Stimulated activated CD8-positive, alpha-beta memory T cell treated with anti-CD3 and anti-CD28 coated beads, Interleukin-15, amount 100 ng/mL, for 1 hour (primary cell): ENCODE measurements around the gene ENTPD8.

Experiments
- DNase-seq: peaks from one replicate; pipeline ENCODE4 v3.0.0-alpha.2; 2020; ENCODE audit warnings: low read depth

Gene ENTPD8

GRCh38 chr9:137447722-137448601 lies 6.8 kb upstream of the ENTPD8 start:
- no peak for DNase-seq

DNA sequence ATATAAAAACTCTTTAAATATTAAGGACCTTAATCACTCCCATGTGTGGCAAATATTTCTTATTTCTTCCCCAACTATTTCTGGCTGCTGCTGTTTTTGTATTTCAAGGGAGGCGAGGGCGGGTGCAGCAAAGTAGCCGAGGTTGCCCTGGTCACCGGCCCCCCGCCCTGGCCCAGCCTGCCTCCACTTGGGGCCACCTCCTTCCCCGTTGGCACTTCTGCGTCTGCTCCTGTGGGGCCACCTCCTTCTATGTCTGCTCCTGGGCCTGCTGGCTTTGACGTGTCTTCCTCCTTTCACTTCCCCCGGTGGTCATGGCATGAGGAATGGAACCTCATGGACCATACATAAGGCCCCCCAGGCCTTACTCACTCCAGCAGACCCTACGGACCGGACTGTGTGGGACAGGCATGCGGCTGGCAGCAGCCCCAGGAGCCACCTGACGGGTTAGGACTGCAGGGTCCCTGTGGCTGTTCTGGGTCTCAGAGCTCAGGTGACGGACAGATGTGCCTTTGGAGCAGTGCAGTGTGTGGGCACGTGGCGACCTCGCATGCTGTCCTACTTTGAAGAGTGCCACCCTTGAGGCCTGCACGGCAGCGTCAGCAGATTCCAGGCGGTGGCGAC lies 5.8 kb upstream of the ENTPD8 start:
- no peak for DNase-seq

GRCh38 chr9:137445930-137446431 lies 4.8 kb upstream of the ENTPD8 start:
- no peak for DNase-seq

DNA sequence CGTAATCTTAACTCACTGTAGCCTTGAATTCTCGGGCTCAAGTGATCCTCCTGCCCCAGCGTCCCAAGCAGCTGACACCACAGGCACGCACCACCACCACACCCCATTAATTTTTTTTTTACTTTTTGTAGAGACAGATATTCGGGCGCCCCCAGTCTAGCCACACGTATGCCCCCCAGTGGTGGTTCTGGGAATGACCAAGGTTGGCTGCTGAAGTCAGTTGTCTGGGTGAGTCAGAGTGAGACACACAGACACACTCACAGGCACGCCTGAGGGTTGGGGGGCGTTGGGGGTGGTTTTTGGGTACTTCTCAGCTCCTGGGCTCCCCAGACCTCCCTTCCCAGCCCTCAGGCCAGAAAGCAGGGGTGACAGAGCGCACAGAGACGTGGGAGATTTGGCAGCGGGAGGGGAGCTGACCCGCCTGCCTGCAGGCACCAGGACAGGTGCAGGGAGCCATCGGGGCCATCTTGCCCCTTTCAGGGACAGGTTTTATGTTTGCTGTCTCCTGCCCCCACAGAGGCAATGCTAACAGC lies 4.2 kb upstream of the ENTPD8 start:
- DNase-seq = peak; percentile 75

DNA sequence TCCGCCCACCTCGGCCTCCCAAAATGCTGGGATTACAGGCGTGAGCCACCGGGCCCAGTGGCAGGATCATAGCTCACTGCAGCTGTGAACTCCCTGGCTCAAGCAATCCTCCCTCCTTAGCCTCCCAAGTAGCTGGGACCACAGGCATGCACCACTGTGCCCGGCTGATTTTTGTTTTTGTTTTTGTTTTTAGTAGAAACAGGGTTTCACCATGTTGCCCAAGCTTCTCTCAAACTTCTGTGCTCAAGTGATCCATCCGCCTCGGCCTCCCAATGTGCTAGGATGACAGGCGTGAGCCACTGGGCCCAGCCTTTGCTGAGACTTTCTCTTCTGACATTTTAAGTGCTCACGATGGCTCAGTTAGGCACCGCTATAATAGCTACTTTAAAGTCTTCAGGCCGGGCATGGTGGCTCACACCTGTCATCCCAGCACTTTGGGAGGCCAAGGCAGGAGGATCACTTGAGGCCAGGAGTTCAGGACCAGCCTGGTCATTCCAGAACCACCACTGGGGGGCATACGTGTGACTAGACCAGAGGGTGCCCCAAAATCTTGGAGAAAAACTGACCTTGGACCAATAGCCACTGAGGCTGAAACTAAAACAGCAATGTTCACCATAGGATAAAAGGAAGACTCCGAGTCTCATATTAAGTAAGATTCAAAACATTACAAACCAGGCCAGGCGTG lies 3.1 kb upstream of the ENTPD8 start:
- no peak for DNase-seq

- no peak for DNase-seq
Measured at GRCh38 chr9:137441935-137442321, 771 bp upstream of the ENTPD8 start.

DNA sequence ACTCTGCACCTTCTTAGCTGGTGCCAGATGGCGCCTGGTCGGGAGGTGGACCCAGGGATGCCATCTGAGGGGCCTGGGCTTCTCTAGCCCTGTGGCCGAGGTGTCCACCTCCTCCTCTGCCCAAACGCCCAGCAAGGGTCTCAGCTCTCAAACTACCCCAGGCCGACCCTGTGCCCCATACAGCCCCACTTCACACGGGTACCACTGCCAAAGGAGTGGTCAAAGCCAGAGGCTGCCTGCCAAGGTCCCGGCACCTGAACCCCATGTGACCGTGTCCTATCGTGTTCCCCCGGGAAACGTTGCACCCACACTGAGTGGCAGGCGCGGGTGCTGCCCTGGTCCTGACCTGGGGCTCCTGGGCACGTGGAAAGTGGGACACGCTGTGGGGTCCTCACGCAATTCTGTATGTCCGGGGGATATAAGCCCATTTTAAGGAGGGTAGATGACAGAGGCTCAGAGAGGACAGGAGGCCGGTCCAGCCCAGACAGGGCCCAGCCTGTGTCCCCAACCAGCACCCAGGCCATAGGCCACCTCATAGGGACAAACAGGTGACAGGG lies 1.9 kb downstream of the ENTPD8 start:
- DNase-seq = no peak

GRCh38 chr9:137438591-137439157 lies 2.5 kb downstream of the ENTPD8 start:
- no peak for DNase-seq

GRCh38 chr9:137437691-137438590 lies 3.2 kb downstream of the ENTPD8 start:
- DNase-seq = no peak

DNA sequence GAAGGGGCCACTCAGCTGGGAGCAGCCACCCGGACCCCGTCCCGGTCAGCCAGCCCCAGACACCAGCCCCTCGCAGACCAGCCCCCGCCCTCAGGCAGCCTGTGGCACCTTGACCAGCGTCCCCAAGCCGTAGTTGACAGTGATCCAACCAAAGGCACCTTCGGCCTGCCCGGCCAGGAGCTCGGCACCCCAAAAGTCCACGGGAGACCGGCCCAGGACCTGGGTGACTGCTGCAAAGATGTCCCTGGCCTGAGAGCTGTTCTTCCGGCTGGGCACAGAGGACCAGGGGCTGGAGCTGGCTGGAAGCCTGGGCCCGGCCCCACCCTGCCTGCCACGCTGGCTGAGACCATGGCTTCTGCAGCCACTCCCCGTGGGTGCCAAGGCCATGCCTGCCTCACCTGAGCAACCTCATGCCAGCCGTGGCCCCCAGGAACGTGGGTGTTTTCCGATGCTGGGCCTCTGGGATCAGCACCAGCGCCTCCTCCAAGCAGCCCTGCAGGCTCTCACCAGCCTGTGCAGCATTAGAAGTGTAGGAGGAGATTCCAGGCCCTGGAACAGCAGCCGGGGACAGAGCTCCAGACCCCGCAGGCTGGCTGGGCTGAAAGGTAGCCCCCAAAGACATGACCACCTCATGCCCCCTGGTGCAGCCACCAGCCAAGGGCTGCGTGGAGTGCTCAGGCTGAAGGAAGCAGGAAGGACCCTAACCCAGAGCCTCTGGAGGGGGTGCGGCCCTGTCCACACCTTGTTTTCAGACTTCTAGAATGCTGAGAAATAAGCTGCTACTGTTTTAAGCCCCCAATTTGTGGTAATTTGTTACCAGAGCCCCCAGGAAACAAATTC lies 4.2 kb downstream of the ENTPD8 start:
- DNase-seq = no peak

DNA sequence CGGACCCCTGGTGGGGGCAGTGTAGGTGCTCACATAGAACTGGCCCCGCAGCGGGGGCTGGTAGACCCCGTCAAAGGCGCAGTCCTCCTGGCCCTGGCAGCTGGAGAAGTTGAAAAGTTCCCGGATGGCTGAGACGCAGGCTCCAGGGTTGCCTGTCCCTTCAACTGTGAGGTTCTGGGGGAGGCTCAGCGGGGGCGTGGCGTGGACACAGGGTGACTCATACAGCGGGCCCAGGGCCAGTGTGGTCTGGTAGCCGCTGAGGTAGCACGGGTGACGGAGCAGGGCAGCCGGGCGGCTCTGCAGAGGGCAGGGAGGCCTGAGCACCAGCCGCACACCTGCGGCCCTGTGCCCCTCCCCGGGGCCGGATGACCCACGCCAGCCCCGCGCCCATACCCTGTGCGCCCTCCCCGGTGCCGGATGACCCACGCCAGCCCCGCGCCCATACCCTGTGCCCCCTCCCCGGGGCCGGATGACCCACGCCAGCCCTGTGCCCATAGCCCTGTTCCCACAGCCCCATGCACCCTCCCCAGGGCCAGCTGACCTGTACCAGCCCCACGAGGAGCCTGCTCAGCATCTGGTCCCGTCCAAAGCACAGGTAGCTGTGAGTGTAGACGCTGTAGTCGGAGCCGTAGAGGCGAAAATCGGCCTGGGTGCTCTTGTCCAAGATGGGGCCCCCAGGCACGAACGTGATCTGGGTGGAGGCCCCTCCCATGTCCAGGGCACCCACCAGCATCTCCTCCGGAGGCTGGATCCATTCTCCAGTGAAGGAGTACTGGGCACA lies 5.0 kb downstream of the ENTPD8 start:
- DNase-seq = no peak

DNA sequence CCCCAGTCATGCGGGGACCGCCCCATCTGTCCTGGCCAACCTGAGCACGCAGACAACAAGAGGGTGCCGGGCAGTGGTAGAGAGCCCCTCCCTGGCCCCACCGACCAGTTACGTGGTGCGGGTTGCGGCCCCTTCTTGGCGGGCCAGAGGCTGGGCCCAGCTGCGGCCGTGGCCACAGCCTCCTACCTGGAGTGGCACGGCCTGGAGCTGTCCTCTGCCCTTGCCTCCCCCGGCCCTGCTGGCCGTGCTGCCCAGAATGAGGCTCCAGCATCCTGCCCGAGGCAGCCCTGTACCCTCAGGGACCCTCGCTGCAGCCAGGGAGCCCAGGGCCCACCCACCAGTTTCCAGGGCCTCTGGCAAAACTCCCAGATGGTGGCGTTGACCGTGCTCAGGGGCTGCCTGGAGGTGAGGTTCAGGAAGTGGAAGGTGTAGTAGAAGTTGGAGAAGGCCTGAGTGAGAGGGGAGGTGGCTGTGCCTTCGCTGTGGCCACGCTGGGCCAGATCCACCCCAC lies 5.7 kb downstream of the ENTPD8 start:
- DNase-seq = no peak

- no peak for DNase-seq
Measured at GRCh38 chr9:137434498-137435380, 6.4 kb downstream of the ENTPD8 start.

GRCh38 chr9:137433916-137434431 lies 7.2 kb downstream of the ENTPD8 start:
- no peak for DNase-seq

DNA sequence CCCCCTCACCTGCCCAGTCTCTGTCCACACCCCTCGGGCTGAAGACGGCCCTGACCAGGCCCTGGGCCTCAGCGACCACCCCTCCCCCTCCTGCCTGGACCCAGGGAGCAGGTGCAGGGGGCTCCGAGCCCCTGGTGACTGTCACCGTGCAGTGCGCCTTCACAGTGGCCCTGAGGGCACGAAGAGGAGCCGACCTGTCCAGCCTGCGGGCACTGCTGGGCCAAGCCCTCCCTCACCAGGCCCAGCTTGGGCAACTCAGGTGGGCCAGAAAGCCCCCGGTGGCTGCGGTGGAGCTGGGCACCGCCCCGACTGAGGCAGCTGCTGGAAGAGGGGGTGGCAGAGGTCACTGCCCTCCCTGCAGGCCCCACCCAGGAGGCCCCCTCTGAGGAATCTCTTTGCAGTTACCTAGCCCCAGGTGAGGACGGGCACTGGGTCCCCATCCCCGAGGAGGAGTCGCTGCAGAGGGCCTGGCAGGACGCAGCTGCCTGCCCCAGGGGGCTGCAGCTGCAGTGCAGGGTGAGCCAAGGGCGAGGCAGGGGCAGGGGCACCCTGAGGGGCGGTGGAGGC lies 7.7 kb downstream of the ENTPD8 start:
- no peak for DNase-seq

DNA sequence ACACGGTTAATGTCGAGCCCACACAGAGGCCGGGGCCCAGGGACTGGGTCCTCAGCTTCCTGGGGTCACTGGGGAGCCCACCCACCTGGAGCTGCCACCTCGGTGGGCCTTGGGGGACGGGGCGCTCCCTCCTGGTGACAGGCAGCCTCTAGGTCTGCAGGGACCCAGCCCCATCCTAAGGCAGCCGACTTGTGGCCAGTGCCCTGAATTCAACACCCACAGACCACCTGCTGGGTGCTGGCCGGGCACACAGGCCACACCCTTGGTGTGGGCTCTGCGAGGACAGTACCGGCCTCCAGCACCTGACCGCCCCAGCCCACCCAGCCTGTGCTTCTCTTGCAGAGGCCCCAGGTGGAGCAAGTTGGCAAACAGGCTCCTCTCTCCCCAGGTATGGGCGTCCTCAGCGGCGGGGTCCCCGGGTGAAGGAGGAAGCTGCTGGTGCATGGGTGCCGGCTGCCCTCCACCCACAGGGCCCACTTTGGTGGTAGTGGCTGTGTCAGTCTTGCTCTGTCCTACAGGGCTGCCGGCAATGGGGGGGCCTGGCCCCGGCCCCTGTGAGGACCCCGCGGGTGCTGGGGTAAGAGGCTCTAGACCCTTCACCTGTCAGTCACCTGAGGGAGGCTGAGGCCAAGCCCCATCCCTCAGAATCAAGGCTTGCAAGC lies 8.3 kb downstream of the ENTPD8 start:
- no peak for DNase-seq
